NT2/D1 (cell line): ENCODE results near the gene APOBR.

ENCODE experiments used
- YY1 ChIP-seq: IDR thresholded peaks from 2 replicates; pipeline ENCODE4 v1.6.1; 2011; ENCODE audit not compliant: insufficient read length, insufficient read depth
- ZNF274 ChIP-seq: IDR thresholded peaks from 2 replicates; pipeline ENCODE4 v1.6.1; 2011; ENCODE audit warnings: mild to moderate bottlenecking, low read depth, low read length

GRCh38 chr16:28491970-28492474, 2.4 kb upstream of the APOBR start, which contains the start of gene CLN3:
- peak; percentile 98 for TF ChIP-seq YY1
- no peak for TF ChIP-seq ZNF274
